ENCODE measurements around the gene C11orf65.
"Not testable (repeated sequence)": the region's sequence is repeated elsewhere in the genome, so short reads cannot be mapped to it uniquely, and the experiment has no call there.

C11orf65 gene

GRCh38 chr11:108474664-108475463 lies 7.5 kb upstream of the C11orf65 start:
- DNase-seq (ENCODE audit: low read depth in 2 of 2), result no peak

GRCh38 chr11:108472681-108473080 lies 5.4 kb upstream of the C11orf65 start:
- DNase-seq (ENCODE audit: low read depth in 2 of 2), result no peak

GRCh38 chr11:108468478-108468864 lies 1.1 kb upstream of the C11orf65 start:
- no peak for DNase-seq (ENCODE audit: low read depth in 2 of 2)

- no peak for DNase-seq (ENCODE audit: low read depth in 2 of 2)
Measured at GRCh38 chr11:108466405-108466804, 924 bp downstream of the C11orf65 start.

- DNase-seq (ENCODE audit: low read depth in 2 of 2), result no peak
Measured at GRCh38 chr11:108453207-108453835, 14.0 kb downstream of the C11orf65 start.

- DNase-seq (ENCODE audit: low read depth in 2 of 2), result not testable (repeated sequence)
Measured at GRCh38 chr11:108441445-108441844, 25.9 kb downstream of the C11orf65 start.

GRCh38 chr11:108436594-108436993 lies 30.7 kb downstream of the C11orf65 start:
- DNase-seq (ENCODE audit: low read depth in 2 of 2), result no peak

GRCh38 chr11:108435066-108435465 lies 32.3 kb downstream of the C11orf65 start:
- no peak for DNase-seq (ENCODE audit: low read depth in 2 of 2)

- peak; percentile 82 to 84 for DNase-seq (ENCODE audit: low read depth in 2 of 2)
Measured at GRCh38 chr11:108432783-108433182, 34.5 kb downstream of the C11orf65 start.

GRCh38 chr11:108431997-108432396 lies 35.3 kb downstream of the C11orf65 start:
- no peak for DNase-seq (ENCODE audit: low read depth in 2 of 2)

GRCh38 chr11:108431370-108431769 lies 36.0 kb downstream of the C11orf65 start:
- DNase-seq (ENCODE audit: low read depth in 2 of 2), result no peak

GRCh38 chr11:108417551-108417950 lies 49.8 kb downstream of the C11orf65 start:
- DNase-seq (ENCODE audit: low read depth in 2 of 2), result not testable (repeated sequence)

- DNase-seq (ENCODE audit: low read depth in 2 of 2), result no peak
Measured at GRCh38 chr11:108414958-108415357, 52.4 kb downstream of the C11orf65 start.

GRCh38 chr11:108405706-108406105 lies 61.6 kb downstream of the C11orf65 start:
- DNase-seq (ENCODE audit: low read depth in 2 of 2), result no peak

- no peak for DNase-seq (ENCODE audit: low read depth in 2 of 2)
Measured at GRCh38 chr11:108403052-108403451, 64.3 kb downstream of the C11orf65 start.

- no peak for DNase-seq (ENCODE audit: low read depth in 2 of 2)
Measured at GRCh38 chr11:108402241-108402640, 65.1 kb downstream of the C11orf65 start.

- DNase-seq (ENCODE audit: low read depth in 2 of 2), result no peak
Measured at GRCh38 chr11:108398439-108398838, 68.9 kb downstream of the C11orf65 start.

GRCh38 chr11:108396672-108397071 lies 70.7 kb downstream of the C11orf65 start:
- not testable (repeated sequence) for DNase-seq (ENCODE audit: low read depth in 2 of 2)

- no peak for DNase-seq (ENCODE audit: low read depth in 2 of 2)
Measured at GRCh38 chr11:108394744-108395284, 72.5 kb downstream of the C11orf65 start.

GRCh38 chr11:108393046-108393445 lies 74.3 kb downstream of the C11orf65 start:
- DNase-seq (ENCODE audit: low read depth in 2 of 2), result no peak

GRCh38 chr11:108392353-108392752 lies 75.0 kb downstream of the C11orf65 start:
- no peak for DNase-seq (ENCODE audit: low read depth in 2 of 2)

- no peak for DNase-seq (ENCODE audit: low read depth in 2 of 2)
Measured at GRCh38 chr11:108388576-108388975, 78.8 kb downstream of the C11orf65 start.

GRCh38 chr11:108373505-108373904 lies 93.8 kb downstream of the C11orf65 start:
- DNase-seq (ENCODE audit: low read depth in 2 of 2), result not testable (repeated sequence)
